Measurements from ENCODE around the gene PAPOLB. TPM values are rescaled to one million over a fixed set of nuclear protein-coding genes. Genes with fewer than 3 reads are reported as not detected.

Gene PAPOLB
- total and polyA plus RNA-seq, 2 of the 4 experiments (the other 2 are of a cell fraction) = under 0.01 TPM; not detected in 1

- intact Hi-C loops (cut with micrococcal nuclease) = no loop called here
- Histone ChIP-seq H2BK15ac (ENCODE audit: low read depth, low read length) (no peak overlapping the region), H3K9ac (ENCODE audit: low read depth, low read length) (no peak overlapping the region), H2AK5ac (ENCODE audit: low read depth, low read length) (no peak overlapping the region), H3K4me1 (ENCODE audit: control insufficient read depth, insufficient read depth, low read length) (no peaks in the 10 kb centered on the region), H3K27ac (ENCODE audit: insufficient read depth, low read length) (no peak overlapping the region), H4K91ac (ENCODE audit: insufficient read depth, low read depth, low read length) (no peak overlapping the region), H3K9me3 (ENCODE audit: control insufficient read depth, insufficient read depth, low read length) (no peaks in the 10 kb centered on the region), H3K4me3 (ENCODE audit: insufficient read depth, low read depth, low read length) (no peak overlapping the region), H2AK9ac (replicated peaks; ENCODE audit: low read depth, low read length, poor library complexity) (no peak overlapping the region), H3K36me3 (ENCODE audit: control insufficient read depth, insufficient read depth, low read length) (no peaks in the 10 kb centered on the region), H3K4ac (ENCODE audit: low read depth, low read length) (no peak overlapping the region), H2BK120ac (ENCODE audit: low read depth, low read length) (no peak overlapping the region), H3K56ac (ENCODE audit: extremely low read depth, insufficient read depth, low read length) (no peak overlapping the region), H3K9me1 (ENCODE audit: insufficient read depth, low read length) (no peaks in the 10 kb centered on the region), H4K20me1 (ENCODE audit: insufficient read depth, low read length) (no peaks in the 10 kb centered on the region), H3K27me3 (ENCODE audit: control insufficient read depth, insufficient read depth, low read length) (no peaks in the 10 kb centered on the region; the same call in 1 of the 2 replicates), H2AFZ (replicated peaks; ENCODE audit: low read length, poor library complexity) (no peak overlapping the region), H4K5ac (ENCODE audit: low read depth, low read length) (no peak overlapping the region), H2BK5ac (ENCODE audit: low read depth, low read length, poor library complexity, severe bottlenecking) (no peak overlapping the region), H3K18ac (ENCODE audit: low read depth, low read length) (no peak overlapping the region), H3K4me2 (ENCODE audit: low read depth, low read length) (no peak overlapping the region), H4K8ac (ENCODE audit: low read depth in 2 of 2, low read length in 2 of 2) (no peak overlapping the region), H2BK20ac (ENCODE audit: low read depth, low read length) (no peak overlapping the region), H3K79me1 (ENCODE audit: low read depth in 1 of 2, low read length in 2 of 2) (no peaks in the 10 kb centered on the region), H3K23ac (ENCODE audit: low read depth, low read length) (no peak overlapping the region), H3K14ac (replicated peaks; ENCODE audit: low read depth, low read length) (no peak overlapping the region)
- TF ChIP-seq, protein P1, sequence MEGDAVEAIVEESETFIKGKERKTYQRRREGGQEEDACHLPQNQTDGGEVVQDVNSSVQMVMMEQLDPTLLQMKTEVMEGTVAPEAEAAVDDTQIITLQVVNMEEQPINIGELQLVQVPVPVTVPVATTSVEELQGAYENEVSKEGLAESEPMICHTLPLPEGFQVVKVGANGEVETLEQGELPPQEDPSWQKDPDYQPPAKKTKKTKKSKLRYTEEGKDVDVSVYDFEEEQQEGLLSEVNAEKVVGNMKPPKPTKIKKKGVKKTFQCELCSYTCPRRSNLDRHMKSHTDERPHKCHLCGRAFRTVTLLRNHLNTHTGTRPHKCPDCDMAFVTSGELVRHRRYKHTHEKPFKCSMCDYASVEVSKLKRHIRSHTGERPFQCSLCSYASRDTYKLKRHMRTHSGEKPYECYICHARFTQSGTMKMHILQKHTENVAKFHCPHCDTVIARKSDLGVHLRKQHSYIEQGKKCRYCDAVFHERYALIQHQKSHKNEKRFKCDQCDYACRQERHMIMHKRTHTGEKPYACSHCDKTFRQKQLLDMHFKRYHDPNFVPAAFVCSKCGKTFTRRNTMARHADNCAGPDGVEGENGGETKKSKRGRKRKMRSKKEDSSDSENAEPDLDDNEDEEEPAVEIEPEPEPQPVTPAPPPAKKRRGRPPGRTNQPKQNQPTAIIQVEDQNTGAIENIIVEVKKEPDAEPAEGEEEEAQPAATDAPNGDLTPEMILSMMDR (conservative IDR thresholded peaks at IDR 0.05; ENCODE audit: low read depth, low read length) = no peak
- TF ChIP-seq MAZ (IDR thresholded peaks at IDR 0.05; ENCODE audit: borderline replicate concordance, low read depth, low read length) (no peak), MXI1 (IDR thresholded peaks at IDR 0.05; ENCODE audit: borderline replicate concordance, low read depth, low read length) (no peak), CHD1 (IDR thresholded peaks at IDR 0.05; ENCODE audit: low read depth, low read length) (no peak), FOS (IDR thresholded peaks at IDR 0.05; ENCODE audit: low read depth, low read length) (no peak), MAFK (IDR thresholded peaks at IDR 0.05; ENCODE audit: low read depth, low read length) (no peak), POLR2A (IDR thresholded peaks at IDR 0.05; ENCODE audit: low read depth, low read length) (no peak), RFX5 (IDR thresholded peaks at IDR 0.05; ENCODE audit: low read depth, low read length) (no peak), NFE2L2 (IDR thresholded peaks at IDR 0.05; ENCODE audit: low read depth, low read length) (no peak), BHLHE40 (IDR thresholded peaks at IDR 0.05; ENCODE audit: low read depth, low read length) (no peak)
- TF ChIP-seq, protein P2, sequence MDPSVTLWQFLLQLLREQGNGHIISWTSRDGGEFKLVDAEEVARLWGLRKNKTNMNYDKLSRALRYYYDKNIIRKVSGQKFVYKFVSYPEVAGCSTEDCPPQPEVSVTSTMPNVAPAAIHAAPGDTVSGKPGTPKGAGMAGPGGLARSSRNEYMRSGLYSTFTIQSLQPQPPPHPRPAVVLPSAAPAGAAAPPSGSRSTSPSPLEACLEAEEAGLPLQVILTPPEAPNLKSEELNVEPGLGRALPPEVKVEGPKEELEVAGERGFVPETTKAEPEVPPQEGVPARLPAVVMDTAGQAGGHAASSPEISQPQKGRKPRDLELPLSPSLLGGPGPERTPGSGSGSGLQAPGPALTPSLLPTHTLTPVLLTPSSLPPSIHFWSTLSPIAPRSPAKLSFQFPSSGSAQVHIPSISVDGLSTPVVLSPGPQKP (IDR thresholded peaks at IDR 0.05; ENCODE audit: borderline replicate concordance, low read depth, low read length) = no peak
- TF ChIP-seq, protein P3, sequence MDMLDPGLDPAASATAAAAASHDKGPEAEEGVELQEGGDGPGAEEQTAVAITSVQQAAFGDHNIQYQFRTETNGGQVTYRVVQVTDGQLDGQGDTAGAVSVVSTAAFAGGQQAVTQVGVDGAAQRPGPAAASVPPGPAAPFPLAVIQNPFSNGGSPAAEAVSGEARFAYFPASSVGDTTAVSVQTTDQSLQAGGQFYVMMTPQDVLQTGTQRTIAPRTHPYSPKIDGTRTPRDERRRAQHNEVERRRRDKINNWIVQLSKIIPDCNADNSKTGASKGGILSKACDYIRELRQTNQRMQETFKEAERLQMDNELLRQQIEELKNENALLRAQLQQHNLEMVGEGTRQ (IDR thresholded peaks at IDR 0.05; ENCODE audit: low read depth, low read length) = no peak
- ChIA-PET POLR2A (ENCODE audit: unreplicated experiment) (no interaction called here), CTCF (no interaction called here)
- dilution Hi-C loops (cut with HindIII; ENCODE audit: low sequenced_read_pairs, unreplicated experiment) = no loop called here
- 69% methylated on average over 4 of the region's 31 CpGs; no CpG with 5 or more reads in 1 of the 2 experiments for whole genome bisulfite sequencing, 2 experiments (ENCODE audit: extremely low coverage in 2 of 2, insufficient read length in 1 of 2)
- no peak for ATAC-seq (ENCODE audit: low read depth)
- in situ Hi-C loops (cut with MboI; ENCODE audit: low sequenced_read_pairs) = no loop called here
- no TSS peak for BruUV-seq (replicated peaks)
- no peak for DNase-seq
These were observed 11.5 kb upstream of the PAPOLB start for GRCh38 chr7:4873071-4873944.
